ENCODE results near the gene SBF2.

SBF2 gene

GRCh38 chr11:10303558-10304363, 9.7 kb upstream of the SBF2 start:
- no peaks in the 10 kb centered on the region for H3K27me3 ChIP-seq (ENCODE audit: insufficient read depth, low read length)
- H3K27ac ChIP-seq (ENCODE audit: low read depth, low read length, poor library complexity, severe bottlenecking) = no peak overlapping the region
- H2AFZ ChIP-seq (ENCODE audit: low read length) = no peak overlapping the region

GRCh38 chr11:10302744-10303557, 8.9 kb upstream of the SBF2 start:
- H3K36me3 ChIP-seq (ENCODE audit: insufficient read depth, low read length) = peaks cover 4% of the 10 kb centered on the region; the same call in 1 of the 2 replicates
- H3K4me1 ChIP-seq (ENCODE audit: insufficient read depth, low read length, severe bottlenecking) = peaks cover 57% of the 10 kb centered on the region
- H3F3A ChIP-seq (ENCODE audit: insufficient read depth, low read length) = no peaks in the 10 kb centered on the region
- no peaks in the 10 kb centered on the region for H3K27me3 ChIP-seq (ENCODE audit: insufficient read depth, low read length)
- H3K27ac ChIP-seq (ENCODE audit: low read depth, low read length, poor library complexity, severe bottlenecking) = no peak overlapping the region
- peak overlapping the region; percentile 72 for H3K4me3 ChIP-seq (ENCODE audit: low read depth, low read length, poor library complexity, severe bottlenecking)
- H3K4me2 ChIP-seq (ENCODE audit: low read length) = peak overlapping the region; percentile 85
- H3K79me2 ChIP-seq (ENCODE audit: insufficient read depth, low read length) = no peaks in the 10 kb centered on the region
- no peaks in the 10 kb centered on the region for H3K9me3 ChIP-seq (ENCODE audit: low read length)
- no peak overlapping the region for H2AFZ ChIP-seq (ENCODE audit: low read length)
- H3K9me2 ChIP-seq (ENCODE audit: low read depth, low read length) = no peaks in the 10 kb centered on the region
- H3K9ac ChIP-seq (ENCODE audit: low read length) = peak overlapping the region; percentile 65
- no peaks in the 10 kb centered on the region for H4K20me1 ChIP-seq (ENCODE audit: insufficient read depth, low read length)
- TF ChIP-seq CTCF (IDR thresholded peaks at IDR 0.05; ENCODE audit: low read length) (0 out of 2 replicates have a peak, but pooled peaks have one; percentile 7), EZH2 (IDR thresholded peaks at IDR 0.05; ENCODE audit: borderline replicate concordance, low read length) (no peak)

More at GRCh38 chr11:10303558-10304363, 9.7 kb upstream of the SBF2 start:
- H3K4me2 ChIP-seq (ENCODE audit: low read length) = peak overlapping the region; percentile 85
- H3K9me2 ChIP-seq (ENCODE audit: low read depth, low read length) = no peaks in the 10 kb centered on the region
- no peak for TF ChIP-seq EZH2 (IDR thresholded peaks at IDR 0.05; ENCODE audit: borderline replicate concordance, low read length)
- no peak for TF ChIP-seq CTCF (IDR thresholded peaks at IDR 0.05; ENCODE audit: low read length)
- peak overlapping the region; percentile 65 for H3K9ac ChIP-seq (ENCODE audit: low read length)
- H3K4me3 ChIP-seq (ENCODE audit: low read depth, low read length, poor library complexity, severe bottlenecking) = peak overlapping the region; percentile 72
- H3K9me3 ChIP-seq (ENCODE audit: low read length) = no peaks in the 10 kb centered on the region
- H3F3A ChIP-seq (ENCODE audit: insufficient read depth, low read length) = no peaks in the 10 kb centered on the region
- H4K20me1 ChIP-seq (ENCODE audit: insufficient read depth, low read length) = no peaks in the 10 kb centered on the region
- H3K4me1 ChIP-seq (ENCODE audit: insufficient read depth, low read length, severe bottlenecking) = peaks cover 65% of the 10 kb centered on the region
- no peaks in the 10 kb centered on the region for H3K79me2 ChIP-seq (ENCODE audit: insufficient read depth, low read length)
- H3K36me3 ChIP-seq (ENCODE audit: insufficient read depth, low read length) = peaks cover 4% of the 10 kb centered on the region; the same call in 1 of the 2 replicates

- no peaks in the 10 kb centered on the region for H4K20me1 ChIP-seq (ENCODE audit: insufficient read depth, low read length)
- no peaks in the 10 kb centered on the region for H3K9me2 ChIP-seq (ENCODE audit: low read depth, low read length)
- H3K4me3 ChIP-seq (ENCODE audit: low read depth, low read length, poor library complexity, severe bottlenecking) = peak overlapping the region; percentile 72
- H3K4me1 ChIP-seq (ENCODE audit: insufficient read depth, low read length, severe bottlenecking) = peaks cover 52% of the 10 kb centered on the region
- no peaks in the 10 kb centered on the region for H3K9me3 ChIP-seq (ENCODE audit: low read length)
- peak overlapping the region; percentile 65 for H3K9ac ChIP-seq (ENCODE audit: low read length)
- H3K36me3 ChIP-seq (ENCODE audit: insufficient read depth, low read length) = peaks cover 4% of the 10 kb centered on the region; the same call in 1 of the 2 replicates
- H3K27ac ChIP-seq (ENCODE audit: low read depth, low read length, poor library complexity, severe bottlenecking) = no peak overlapping the region
- H3K4me2 ChIP-seq (ENCODE audit: low read length) = peak overlapping the region; percentile 85
- no peaks in the 10 kb centered on the region for H3K27me3 ChIP-seq (ENCODE audit: insufficient read depth, low read length)
- H3F3A ChIP-seq (ENCODE audit: insufficient read depth, low read length) = no peaks in the 10 kb centered on the region
- no peaks in the 10 kb centered on the region for H3K79me2 ChIP-seq (ENCODE audit: insufficient read depth, low read length)
- TF ChIP-seq EZH2 (IDR thresholded peaks at IDR 0.05; ENCODE audit: borderline replicate concordance, low read length) (no peak), CTCF (IDR thresholded peaks at IDR 0.05; ENCODE audit: low read length) (no peak)
- no peak overlapping the region for H2AFZ ChIP-seq (ENCODE audit: low read length)
Measured at GRCh38 chr11:10302359-10302743, 8.3 kb upstream of the SBF2 start.

Data from OCI-LY1 (cell line).